Bone marrow (tissue), 2 donors: ENCODE data around the gene NREP.

Source experiments
- DNase-seq, 2 donors: peaks; one replicate each; lab custom pipeline; 2025; lab: John Stamatoyannopoulos, UW

The NREP gene, protein sequence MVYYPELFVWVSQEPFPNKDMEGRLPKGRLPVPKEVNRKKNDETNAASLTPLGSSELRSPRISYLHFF

DNA sequence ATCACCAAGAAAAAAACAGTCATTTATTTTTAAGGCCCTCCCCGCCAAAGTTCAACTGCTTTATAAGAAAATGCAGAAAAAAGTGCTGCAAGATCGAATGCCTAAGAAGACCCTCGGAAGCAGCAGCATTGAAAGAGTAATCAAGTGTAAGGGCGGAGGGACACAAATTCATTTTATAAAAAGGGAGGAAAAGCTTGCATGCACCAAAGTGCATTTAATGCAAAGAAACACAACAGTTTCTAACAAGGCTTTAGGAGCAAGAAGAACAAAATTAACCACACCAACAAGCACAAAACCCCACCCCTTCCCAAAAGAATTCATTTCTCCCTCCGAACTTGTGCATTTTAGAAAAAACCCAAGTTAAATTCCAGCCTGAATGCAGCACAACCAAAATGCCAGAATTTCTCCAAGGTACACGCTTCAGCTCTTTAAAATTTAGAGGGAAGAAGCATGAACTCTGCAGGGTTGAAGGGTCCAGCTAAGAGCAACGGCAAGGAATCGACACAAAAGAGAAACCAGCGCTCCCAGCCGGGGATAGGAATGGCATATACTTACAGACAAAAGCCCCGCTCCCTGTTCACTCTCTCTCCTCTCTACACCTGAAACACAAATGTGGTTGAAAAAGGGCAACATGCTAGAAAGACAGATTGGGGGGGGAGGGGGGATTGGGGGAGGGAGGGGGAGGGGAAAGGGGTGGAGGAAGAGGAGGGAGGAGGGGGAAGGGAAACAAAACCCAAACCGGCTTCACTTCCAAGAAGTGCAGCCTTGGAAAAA, at the start of gene NREP:
Gene NREP, minus strand, starts transcription at position 614 of the 774 bp plus-strand sequence. CDS start 1,422 bp downstream, outside the sequence.
- no peak for DNase-seq

DNA sequence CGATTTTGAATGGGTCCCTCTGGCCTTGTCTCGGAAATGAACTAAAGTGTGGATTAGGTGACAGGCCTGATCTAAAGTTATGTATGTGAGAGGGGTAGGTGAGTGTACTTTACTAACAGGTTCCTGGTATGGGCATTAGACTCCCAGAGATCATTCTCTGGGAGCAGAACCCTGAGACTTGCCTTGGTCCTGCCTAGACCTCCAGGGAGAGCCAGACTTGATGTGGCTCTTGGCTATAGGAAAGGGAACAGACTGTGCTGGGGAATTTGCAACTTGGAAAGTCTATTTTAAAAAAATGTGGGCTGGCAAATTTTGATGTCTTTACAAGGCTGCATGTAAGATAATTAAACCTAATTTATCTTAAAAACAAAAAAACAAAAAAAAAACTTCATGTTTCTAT, 49.8 kb upstream of the NREP start:
- DNase-seq, result no peak

DNA sequence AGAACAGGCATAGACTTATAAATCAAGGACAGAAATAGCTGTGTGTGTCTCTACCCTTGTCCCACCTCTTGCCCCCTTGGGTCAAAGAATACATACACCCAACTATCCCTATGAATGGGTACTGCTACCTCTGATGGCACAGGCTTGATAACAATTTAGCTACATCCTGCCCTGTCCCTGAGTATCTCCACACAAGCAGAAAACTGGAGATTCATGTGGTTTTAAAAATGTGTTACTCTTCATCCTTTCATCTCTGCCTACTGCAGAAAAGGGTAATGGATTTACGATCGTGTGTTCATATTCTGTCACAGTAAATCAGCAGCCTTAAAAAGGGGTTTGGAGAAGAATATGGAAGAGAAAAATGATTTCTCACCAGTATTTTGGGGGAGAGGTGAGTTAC, 49.2 kb upstream of the NREP start:
- no peak for DNase-seq

- DNase-seq, result no peak
These were observed 48.1 kb upstream of the NREP start for GRCh38 chr5:111805071-111805470.

DNA sequence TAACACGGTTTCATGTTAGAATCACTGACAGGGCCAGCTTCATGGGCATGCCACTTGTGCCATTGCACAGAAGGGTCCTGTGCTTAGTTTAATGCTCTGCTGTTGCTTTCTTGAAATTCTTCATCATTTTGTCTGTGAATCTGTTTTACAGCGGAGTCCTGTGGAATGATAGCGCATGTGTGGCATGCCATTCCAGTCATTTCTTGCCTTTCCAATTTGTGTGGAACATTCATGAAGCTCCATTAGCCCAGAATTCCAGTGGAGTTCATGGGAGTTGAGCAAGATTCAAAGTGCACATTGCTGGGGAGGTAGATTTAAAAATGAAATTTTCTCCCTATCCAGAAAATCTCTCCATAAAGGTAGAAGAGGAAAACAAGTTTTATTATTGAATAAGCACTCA, 43.4 kb upstream of the NREP start:
- DNase-seq, result no peak

GRCh38 chr5:111795142-111795541, 38.1 kb upstream of the NREP start:
- no peak for DNase-seq

DNA sequence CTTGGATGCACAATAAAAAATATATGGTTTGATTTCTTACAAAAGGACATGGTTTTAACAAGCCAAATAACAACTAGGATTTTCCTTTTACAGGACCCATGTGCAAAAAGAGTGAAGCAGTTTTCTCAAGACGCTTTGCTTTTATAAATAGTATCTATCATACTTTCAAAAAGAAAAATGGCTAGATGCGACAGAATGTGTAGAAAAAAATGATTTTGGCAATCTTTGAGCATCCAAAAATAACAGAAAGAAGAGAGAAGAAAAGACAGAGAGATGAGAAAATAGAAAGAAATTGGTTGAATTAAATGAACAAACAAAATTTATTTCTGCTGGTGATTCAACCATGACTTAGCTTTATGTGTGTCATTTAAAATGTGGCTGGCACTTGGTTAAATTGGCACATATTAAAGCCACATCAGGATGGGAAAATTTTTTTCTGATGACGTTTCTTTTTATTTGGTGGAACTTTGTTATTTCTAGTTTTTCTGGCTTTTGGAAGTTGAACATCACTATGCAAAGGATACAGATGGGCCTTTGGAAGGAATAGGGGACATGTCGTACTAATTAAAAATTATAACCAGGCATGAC, 35.6 kb upstream of the NREP start:
- no peak for DNase-seq

- DNase-seq, result no peak
These were observed 33.3 kb upstream of the NREP start for GRCh38 chr5:111790295-111790694.

DNA sequence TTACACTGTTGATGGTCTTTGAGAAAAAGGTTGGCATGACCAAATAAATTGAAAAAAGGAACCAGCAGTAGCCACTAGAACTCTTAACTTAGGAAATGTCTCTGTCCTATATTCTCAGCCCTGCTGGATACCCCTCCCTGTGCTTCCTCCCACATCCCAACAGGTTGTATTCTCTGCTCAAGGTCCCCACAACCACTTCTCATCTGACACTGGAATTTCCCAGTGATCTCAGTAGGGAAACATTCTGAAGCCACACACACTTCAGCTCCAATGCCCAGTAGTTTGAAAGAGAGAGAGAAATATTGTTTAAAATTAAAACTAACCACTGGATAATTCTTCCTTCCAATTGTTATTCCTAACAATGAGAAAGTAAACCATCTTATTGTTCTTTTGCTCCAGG, 30.0 kb upstream of the NREP start:
- no peak for DNase-seq

GRCh38 chr5:111784491-111785181, 27.6 kb upstream of the NREP start:
- DNase-seq, result no peak

DNA sequence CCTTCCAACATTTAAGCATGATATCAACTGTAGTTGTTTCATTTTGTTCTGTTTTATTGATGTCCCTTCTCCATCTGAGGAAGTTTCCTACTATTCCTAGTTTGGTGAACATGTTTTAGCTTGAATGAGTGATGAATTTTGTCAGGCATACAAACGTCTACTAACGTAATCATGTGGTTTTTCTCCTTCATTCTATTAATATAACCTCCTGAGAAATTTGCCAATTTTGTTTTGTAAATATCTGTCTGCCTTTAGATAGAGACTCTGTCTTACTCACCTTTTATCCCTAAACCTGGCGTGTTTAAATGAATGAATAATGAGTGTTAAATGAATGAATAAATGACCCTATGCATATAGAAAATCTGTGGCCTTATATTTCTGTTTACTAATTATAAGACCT, 26.5 kb upstream of the NREP start:
- no peak for DNase-seq

DNA sequence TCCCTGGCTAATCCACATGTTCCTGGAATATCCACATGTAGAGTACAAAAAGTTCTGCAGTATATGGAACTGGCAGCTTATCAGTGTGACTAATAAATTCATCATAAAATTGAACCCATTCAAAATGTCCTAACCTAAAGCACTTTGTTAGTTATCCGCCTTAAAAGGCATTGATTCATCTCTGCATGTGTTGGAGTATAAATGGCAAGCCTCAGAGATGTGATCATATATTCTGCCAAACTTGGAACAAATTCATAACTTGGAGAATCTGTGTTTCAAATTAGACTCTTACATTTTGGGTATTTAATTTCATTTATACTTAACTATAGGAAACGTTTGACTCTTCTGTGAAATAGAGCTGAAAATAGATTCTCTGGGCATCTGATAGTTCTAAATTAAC, 25.2 kb upstream of the NREP start:
- DNase-seq, result no peak

DNA sequence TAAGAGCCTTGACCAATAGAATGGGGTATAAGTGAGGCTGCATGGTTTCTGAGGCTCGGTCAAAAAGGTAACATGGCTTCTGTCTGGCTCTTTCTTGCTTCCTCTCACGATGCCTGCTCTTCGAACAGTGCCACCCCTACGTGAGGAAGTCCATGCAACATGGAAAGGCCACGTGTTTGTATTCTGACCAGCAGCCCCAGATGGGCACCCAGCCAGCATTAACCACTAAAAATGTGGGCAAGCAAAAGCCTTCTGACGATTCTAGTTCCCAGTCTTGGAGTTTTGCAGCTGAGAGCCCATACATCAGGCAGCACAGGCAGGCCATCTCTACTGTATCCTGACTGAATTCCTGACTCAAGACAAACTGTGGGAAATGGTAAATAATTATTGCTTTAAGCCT, 24.2 kb upstream of the NREP start:
- DNase-seq, result no peak

- DNase-seq, result no peak
These were observed 22.9 kb upstream of the NREP start for GRCh38 chr5:111779922-111780292.

- no peak for DNase-seq
These were observed 22.4 kb upstream of the NREP start for GRCh38 chr5:111779260-111779921.

GRCh38 chr5:111776913-111777781, 20.2 kb upstream of the NREP start:
- DNase-seq, result peak in 1 of 2 donors; percentile 7

DNA sequence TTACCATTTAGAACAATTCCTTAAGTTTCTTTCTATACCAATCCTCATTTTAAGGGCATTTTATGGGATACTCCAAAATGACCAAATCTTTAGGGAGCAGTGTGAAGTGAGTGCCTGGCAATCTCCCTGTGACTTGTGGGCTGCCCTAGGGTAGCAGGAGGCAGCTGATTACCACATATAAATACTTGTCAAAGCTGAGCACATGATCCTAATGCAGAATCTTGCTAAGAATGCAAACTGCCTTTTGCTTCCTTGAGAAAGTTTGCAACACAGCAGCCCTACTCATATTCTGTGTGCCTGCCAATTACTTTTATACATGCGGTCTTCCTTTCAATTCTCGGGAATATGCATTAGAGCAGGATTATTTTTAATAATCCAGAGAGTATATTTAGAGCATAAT, 18.2 kb upstream of the NREP start:
- DNase-seq, result no peak

- peak in 1 of 2 donors; percentile 69 for DNase-seq
These were observed 17.5 kb upstream of the NREP start for GRCh38 chr5:111774525-111774924.

- DNase-seq, result no peak
These were observed 15.6 kb upstream of the NREP start for GRCh38 chr5:111772456-111773122.

DNA sequence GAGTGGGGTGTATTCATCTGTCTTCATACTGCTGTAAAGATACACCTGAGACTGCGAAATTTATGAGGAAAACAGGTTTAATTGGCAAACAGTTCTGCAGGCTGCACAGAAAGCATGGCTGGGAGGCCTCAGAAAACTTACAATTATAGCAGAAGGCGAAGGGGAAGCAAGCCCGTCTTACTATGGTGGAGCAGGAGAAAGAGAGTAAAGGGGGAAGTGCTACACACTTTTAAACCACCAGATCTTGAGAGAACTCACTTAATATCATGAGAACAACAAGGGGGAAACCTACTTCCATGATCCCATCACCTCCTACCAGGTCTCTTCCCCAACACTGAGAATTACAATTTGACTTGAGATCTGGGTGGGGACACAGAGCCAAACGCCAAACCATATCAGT, 12.5 kb upstream of the NREP start:
- no peak for DNase-seq
